ENCODE measurements around the gene BIN1.

The BIN1 gene

GRCh38 chr2:127102521-127103242 is 4.3 kb downstream of the BIN1 start:
- DNase-seq = no peak

- DNase-seq = no peak
Observed at GRCh38 chr2:127101756-127102477, 5.0 kb downstream of the BIN1 start.

- no peak for DNase-seq
Observed at GRCh38 chr2:127101048-127101611, 5.8 kb downstream of the BIN1 start.

- DNase-seq = no peak
Observed at GRCh38 chr2:127100251-127101047, 6.5 kb downstream of the BIN1 start.

- DNase-seq = no peak
Observed at GRCh38 chr2:127098711-127099110, 8.2 kb downstream of the BIN1 start.

GRCh38 chr2:127097841-127098651 is 8.9 kb downstream of the BIN1 start:
- no peak for DNase-seq

GRCh38 chr2:127097471-127097765 is 9.5 kb downstream of the BIN1 start:
- DNase-seq = no peak

- DNase-seq = no peak
Observed at GRCh38 chr2:127096718-127097470, 10.1 kb downstream of the BIN1 start.

GRCh38 chr2:127096280-127096679 is 10.7 kb downstream of the BIN1 start:
- DNase-seq = no peak

GRCh38 chr2:127095784-127096183 is 11.2 kb downstream of the BIN1 start:
- no peak for DNase-seq

GRCh38 chr2:127095367-127095641 is 11.7 kb downstream of the BIN1 start:
- DNase-seq = no peak

GRCh38 chr2:127094509-127095366 is 12.2 kb downstream of the BIN1 start:
- no peak for DNase-seq

GRCh38 chr2:127093648-127094210 is 13.2 kb downstream of the BIN1 start:
- no peak for DNase-seq

GRCh38 chr2:127092901-127093516 is 13.9 kb downstream of the BIN1 start:
- DNase-seq = no peak

- DNase-seq = no peak
Observed at GRCh38 chr2:127092306-127092705, 14.6 kb downstream of the BIN1 start.

- DNase-seq = no peak
Observed at GRCh38 chr2:127091886-127092285, 15.1 kb downstream of the BIN1 start.

- no peak for DNase-seq
Observed at GRCh38 chr2:127091148-127091547, 15.8 kb downstream of the BIN1 start.

GRCh38 chr2:127090281-127091120 is 16.5 kb downstream of the BIN1 start:
- no peak for DNase-seq

GRCh38 chr2:127089478-127090235 is 17.3 kb downstream of the BIN1 start:
- no peak for DNase-seq

Measured in activated CD8-positive, alpha-beta memory T cell treated with anti-CD3 and anti-CD28 coated beads, Interleukin-2, amount 50 U/mL, for 4 hours (primary cell).